HG02610 (cell line): ENCODE data around the gene GLB1L2.

Experiments
- ATAC-seq: cut with Tn5 transposase; IDR thresholded peaks from one replicate; pipeline ENCODE4 v1.9.1; 2021; ENCODE audit warnings: mild to moderate bottlenecking, moderate library complexity; ENCODE audit not compliant: unreplicated experiment

Gene GLB1L2

DNA sequence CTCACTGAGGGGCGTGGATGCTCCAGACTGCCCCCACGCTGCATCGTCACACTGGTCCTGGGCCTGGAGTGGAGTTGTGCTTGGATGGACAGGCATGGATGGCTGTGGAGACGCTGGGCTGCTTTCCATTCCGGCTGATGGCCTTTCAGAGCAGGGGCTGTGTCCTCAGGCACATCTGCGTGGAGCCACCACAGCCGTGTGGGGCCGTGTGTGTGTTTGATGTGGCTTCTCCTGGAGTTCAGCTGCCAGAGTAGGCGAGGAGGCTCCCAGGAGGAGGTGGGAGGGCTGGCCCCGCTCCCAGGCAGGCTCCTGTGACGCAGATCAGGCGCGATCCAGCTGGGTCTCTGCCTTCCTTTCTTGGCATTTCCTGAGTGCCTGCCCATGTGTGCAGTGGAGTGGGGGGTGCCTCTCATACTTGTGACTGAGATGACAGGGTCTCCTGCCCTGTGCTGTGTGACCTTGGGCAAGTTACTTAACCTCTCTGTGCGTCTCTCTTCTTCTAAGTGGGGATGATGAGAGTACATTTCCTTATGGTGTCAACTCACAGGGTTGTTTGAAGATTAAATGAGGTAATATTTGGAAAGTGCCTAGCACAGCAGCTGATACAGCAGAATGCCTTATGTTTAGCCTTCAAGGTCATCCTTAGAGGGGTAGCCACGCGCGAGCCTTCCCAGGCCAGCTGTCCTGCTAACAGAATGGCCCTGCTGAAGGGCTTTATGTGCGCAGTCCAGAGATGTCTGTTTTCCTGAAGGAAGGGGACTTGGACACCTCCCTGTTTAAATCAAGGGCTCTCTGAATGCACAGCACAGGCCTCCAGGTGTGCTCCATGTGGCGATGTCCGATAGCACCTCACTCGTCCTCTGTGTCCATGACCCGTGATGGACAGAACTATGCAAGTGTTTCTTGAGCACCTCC lies 33.5 kb downstream of the GLB1L2 start:
- ATAC-seq = no peak

- no peak for ATAC-seq
These were observed 34.5 kb downstream of the GLB1L2 start for GRCh38 chr11:134366254-134366653.

DNA sequence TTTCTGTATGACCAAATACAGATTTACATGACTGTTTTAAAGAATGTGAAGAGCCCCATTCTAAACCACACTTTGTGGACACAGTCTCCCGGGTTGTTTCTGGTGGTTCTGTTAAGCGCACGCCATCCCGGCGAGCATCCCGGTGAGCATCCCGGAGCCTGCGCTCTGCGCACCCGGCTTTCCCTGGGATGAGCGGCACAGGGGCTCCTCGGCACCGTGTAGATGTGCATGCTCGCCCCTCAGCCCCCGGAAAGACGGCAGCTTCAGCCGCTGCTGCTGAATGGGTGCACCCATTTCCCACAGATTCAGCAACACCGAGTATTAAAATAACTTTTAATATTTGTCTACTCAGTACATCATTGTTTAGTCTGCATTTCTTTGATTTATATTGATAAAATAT lies 36.0 kb downstream of the GLB1L2 start:
- ATAC-seq = no peak

DNA sequence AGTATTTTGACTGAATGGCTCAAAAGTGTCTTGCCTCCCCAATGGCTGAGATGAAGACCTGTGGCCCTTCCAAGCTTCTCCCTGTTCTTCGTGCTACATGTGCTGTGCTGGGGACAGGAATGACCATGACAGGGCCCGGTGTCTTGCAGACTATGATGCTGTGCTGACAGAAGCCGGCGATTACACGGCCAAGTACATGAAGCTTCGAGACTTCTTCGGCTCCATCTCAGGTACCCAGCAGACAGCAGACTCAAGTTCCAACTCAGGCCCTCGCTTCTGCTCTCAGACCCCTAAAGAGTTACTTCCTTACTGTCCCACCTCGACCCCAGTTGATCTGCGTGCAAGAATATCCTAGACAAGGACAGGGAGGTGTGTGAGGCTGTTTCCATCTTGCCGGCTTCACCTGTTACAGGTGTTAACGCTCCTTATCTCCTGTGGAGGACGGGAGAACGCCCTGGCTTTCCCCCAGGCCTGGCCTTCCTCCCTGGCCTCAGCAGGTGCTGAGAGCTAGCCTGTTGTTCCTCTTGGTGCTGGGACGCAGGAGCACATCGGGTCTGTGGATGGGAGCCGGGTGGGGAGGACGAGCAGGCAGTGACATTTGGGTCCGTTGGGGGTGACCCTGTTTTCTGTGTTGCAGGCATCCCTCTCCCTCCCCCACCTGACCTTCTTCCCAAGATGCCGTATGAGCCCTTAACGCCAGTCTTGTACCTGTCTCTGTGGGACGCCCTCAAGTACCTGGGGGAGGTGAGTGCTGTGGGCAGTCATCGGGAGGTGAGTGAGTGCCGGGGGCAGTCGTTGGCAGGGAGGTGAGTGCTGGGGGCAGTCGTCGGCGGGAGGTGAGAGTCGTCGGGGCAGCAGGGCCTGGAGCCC lies 38.1 kb downstream of the GLB1L2 start:
- no peak for ATAC-seq

DNA sequence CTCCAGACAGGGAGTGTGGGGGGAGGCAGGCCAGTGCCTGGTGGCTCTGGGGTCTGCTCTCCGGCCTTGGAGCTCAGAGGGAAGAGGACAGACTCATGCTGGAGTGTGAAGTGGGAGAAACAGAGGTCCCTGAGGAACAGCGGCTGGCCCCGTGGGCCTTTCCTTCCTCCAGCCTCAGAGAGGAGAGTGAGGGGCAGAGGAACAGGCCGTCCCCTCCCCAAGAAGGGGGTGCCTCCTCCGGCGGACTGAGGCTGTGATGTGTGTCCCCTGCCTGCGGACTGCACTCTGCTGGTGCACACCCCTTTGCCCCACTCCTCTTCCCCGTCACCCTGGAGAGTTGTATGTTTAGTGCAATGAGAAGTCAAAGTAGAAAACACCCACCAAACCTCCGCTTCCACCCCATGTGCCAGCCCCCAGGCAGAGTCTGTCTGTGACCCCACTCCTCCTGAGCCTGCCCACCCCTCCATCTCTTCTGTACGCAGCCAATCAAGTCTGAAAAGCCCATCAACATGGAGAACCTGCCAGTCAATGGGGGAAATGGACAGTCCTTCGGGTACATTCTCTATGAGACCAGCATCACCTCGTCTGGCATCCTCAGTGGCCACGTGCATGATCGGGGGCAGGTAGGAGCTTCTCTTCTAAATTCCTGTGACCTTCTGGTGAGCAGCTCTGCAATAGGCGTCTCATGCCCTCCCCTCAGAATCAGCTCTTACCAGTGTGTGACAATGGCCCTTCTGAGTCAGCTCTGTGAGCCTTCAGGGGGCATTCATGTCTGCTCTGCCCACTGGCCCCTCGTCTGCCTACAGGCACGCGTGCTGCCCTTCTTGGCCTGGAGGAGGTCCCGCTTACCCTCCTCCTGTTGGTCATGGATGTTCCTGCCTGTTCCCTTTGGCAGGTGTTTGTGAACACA lies 39.0 kb downstream of the GLB1L2 start:
- ATAC-seq = no peak

- no peak for ATAC-seq
These were observed 39.8 kb downstream of the GLB1L2 start for GRCh38 chr11:134371436-134372185.

GRCh38 chr11:134372536-134372935 lies 40.7 kb downstream of the GLB1L2 start:
- no peak for ATAC-seq

DNA sequence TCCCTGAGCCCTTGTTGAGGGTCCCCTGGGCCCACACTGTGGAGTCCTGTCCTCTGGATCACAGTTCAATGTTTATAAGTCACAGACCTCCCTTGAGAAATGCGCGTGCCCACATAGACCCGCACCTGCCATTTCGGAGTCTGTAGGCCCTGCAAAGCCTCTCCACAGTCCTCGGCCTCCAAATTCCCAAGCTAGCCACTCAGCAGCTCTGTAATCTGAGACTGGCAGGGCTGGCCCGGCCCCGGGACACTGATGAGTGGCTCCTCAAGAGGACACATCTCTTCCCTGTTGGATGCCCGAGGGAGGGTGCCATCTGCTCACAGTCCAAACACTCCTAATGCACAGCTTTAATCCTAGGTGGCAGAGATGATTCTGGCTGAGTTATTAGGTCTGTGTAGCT lies 41.2 kb downstream of the GLB1L2 start:
- no peak for ATAC-seq

- no peak for ATAC-seq
These were observed 41.8 kb downstream of the GLB1L2 start for GRCh38 chr11:134373591-134374052.

DNA sequence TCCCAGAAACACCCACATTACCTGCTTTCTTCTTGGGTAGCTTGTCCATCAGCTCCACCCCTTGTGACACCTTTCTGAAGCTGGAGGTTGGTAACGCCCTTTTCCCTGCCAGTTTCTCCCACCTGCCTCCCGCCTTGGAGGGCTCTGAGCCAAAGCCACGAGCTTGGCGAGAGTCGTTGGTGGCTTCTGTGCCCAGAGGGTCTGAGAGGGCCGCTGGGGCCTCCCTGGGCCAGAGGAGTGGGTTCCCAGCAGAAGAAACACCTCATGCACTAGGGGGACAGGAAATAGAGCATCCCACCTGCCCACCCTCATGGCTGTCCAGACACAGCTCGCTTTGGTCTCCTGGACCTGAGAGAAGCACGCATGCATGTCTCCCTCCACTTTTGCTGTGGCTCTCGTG lies 42.4 kb downstream of the GLB1L2 start:
- ATAC-seq = no peak

DNA sequence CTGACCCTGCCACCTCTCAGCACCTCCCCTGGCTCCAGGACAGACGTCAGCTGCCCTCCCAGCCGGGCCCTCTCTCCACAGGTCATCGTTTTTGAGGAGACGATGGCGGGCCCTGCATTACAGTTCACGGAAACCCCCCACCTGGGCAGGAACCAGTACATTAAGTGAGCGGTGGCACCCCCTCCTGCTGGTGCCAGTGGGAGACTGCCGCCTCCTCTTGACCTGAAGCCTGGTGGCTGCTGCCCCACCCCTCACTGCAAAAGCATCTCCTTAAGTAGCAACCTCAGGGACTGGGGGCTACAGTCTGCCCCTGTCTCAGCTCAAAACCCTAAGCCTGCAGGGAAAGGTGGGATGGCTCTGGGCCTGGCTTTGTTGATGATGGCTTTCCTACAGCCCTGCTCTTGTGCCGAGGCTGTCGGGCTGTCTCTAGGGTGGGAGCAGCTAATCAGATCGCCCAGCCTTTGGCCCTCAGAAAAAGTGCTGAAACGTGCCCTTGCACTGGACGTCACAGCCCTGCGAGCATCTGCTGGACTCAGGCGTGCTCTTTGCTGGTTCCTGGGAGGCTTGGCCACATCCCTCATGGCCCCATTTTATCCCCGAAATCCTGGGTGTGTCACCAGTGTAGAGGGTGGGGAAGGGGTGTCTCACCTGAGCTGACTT lies 43.2 kb downstream of the GLB1L2 start:
- ATAC-seq = no peak

DNA sequence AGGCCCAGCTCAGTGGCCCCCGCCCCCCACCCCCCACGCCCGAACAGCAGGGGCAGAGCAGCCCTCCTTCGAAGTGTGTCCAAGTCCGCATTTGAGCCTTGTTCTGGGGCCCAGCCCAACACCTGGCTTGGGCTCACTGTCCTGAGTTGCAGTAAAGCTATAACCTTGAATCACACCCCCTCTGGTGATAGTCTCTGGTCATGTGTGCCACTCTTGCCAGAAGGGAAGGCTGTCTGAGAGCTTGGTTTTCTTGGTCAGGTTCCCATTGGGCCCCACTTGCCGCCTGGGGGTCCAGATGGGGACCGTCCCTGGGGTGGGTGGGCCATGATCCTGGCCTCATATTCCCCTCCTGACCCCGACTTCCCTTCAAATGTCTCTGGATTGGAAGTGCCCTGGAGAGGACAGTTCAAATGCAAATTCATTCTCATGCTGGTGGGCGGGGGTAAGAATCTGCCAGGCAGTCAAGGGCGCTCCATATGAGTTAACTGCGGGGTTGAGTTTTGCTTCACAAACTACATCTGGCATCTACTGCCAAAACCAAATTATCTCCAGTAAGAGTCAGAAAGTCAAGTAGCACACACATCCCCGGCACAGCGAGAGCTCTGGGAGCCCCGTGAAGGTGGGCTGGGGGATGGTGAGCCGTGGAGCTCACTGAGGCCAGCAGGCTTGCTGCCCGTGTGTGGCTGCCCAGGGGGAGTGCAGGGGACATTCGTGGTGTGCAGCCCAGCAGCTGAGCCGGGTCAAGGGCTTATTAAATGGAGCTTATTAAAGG lies 44.5 kb downstream of the GLB1L2 start:
- no peak for ATAC-seq

GRCh38 chr11:134377876-134378275 lies 46.1 kb downstream of the GLB1L2 start:
- no peak for ATAC-seq

DNA sequence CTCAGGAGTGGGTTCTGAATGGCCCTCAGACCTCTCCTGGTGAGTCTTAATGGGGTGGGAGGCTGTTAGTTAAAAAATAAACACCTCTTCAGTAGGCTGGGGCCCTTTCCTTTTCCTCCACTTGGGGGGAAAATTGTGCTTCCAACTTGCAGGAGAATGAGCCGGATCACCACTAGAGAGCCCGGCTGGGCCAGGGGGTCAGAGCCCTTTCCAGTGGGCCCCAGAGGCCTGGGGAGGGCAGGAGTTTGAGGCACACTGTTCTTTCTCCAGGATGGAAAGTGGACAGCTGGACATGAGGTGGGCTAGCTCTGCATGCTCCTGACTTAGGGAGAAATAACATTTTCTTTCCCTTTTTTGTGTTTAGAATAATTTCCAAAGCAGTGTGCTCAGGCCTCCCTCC lies 47.5 kb downstream of the GLB1L2 start:
- no peak for ATAC-seq

- no peak for ATAC-seq
These were observed 48.4 kb downstream of the GLB1L2 start for GRCh38 chr11:134380229-134380628.

- ATAC-seq = no peak
These were observed 49.0 kb downstream of the GLB1L2 start for GRCh38 chr11:134380785-134381184.

- no peak for ATAC-seq
These were observed 50.5 kb downstream of the GLB1L2 start for GRCh38 chr11:134382257-134382656.

- no peak for ATAC-seq
These were observed 51.0 kb downstream of the GLB1L2 start for GRCh38 chr11:134382830-134383229.
